Pulmonary artery endothelial cell (primary cell): ENCODE results near the gene CTNNA3. TPM values are rescaled to one million over a fixed set of nuclear protein-coding genes. Genes with fewer than 3 reads are reported as not detected.

Experiments used
- DNase-seq: peaks from one replicate; pipeline ENCODE4 v3.0.0-alpha.2; 2011; ENCODE audit warnings: low read depth, low spot score
- total RNA-seq: library from RNA; depleted of rRNA; stranded (reverse); fragments of >200 nt; gene quantifications from 2 replicates; pipeline ENCODE4 v1.2.3, GENCODE V29; 2014

CTNNA3 gene
- total RNA-seq, 1 donor from 2014 or later: not detected

GRCh38 chr10:65891073-65891981 is 1804.7 kb downstream of the CTNNA3 start:
- DNase-seq: no peak

GRCh38 chr10:65864529-65864928 is 1831.5 kb downstream of the CTNNA3 start:
- no peak for DNase-seq

GRCh38 chr10:65864036-65864435 is 1832.0 kb downstream of the CTNNA3 start:
- DNase-seq: no peak

Other genes with a start within 250 kb of the CTNNA3 start
- gene DNAJC12, start 142.0 kb upstream of the CTNNA3 start, total RNA-seq: 0.13 and 0.39 TPM in 2 replicates
- 8.5 and 11.2 TPM in 2 replicates for gene SIRT1, start 188.5 kb upstream of the CTNNA3 start, total RNA-seq